GM19324 (cell line): Measurements from ENCODE around the gene WIPF3.
"Not testable (repeated sequence)": the region's sequence is repeated elsewhere in the genome, so short reads cannot be mapped to it uniquely, and the experiment has no call there.

Experiments used
- ATAC-seq: cut with Tn5 transposase; IDR thresholded peaks from one replicate; pipeline ENCODE4 v1.9.1; 2021; ENCODE audit warnings: mild to moderate bottlenecking, moderate library complexity; ENCODE audit not compliant: unreplicated experiment, low FRiP score

The WIPF3 gene

GRCh38 chr7:29875741-29876140 lies 69.4 kb downstream of the WIPF3 start:
- ATAC-seq: no peak

- ATAC-seq: no peak
Measured at GRCh38 chr7:29877196-29877595, 70.9 kb downstream of the WIPF3 start.

DNA sequence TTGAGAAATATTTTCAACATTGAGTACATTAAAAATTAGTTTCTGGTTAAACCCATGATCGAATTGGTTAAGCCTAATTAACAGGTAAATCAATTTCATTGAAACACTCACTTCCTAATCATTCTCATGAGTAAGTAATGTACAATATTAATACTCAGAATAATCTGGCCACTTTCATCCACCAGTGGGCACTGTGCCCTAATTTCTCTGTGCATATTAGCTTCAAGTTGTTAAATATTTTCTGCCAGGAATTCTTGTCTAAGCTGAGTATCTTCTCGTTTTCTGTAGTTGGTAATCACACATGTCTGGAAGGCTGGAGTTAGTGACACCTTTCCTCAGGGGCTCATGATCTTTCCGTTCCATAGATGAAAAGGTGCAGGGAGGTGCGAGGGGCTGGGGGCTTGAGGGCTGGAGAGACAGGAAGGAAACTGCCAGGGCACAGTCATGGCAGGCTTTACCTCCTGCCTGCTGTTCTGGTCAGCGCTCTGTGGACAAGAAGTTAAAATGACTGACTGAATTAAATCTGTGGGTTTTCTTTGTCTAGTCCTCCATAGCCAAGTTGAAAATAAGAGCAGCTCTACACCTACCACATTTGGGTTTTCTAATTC lies 71.9 kb downstream of the WIPF3 start:
- no peak for ATAC-seq

- ATAC-seq: no peak
Measured at GRCh38 chr7:29879609-29880008, 73.3 kb downstream of the WIPF3 start.

DNA sequence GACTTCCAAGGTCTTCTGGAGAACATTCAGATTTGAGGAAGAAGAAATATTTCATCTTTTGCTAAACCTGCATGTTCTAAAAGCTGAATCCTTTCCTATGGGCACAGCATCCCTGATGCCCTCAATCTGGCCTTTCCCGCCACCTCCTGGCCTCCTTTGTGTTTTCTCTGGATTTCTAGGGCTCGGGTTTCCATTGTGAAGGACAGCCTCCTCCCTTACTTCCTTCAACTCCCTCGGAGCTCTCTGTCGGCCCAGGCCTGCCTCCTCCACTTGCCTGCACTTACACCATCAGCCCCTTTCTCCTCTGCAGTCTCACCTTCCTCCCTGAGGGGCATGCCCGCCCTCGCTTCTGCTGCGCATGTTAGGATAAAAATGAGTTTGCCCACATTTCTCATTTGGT lies 75.4 kb downstream of the WIPF3 start:
- ATAC-seq: no peak

DNA sequence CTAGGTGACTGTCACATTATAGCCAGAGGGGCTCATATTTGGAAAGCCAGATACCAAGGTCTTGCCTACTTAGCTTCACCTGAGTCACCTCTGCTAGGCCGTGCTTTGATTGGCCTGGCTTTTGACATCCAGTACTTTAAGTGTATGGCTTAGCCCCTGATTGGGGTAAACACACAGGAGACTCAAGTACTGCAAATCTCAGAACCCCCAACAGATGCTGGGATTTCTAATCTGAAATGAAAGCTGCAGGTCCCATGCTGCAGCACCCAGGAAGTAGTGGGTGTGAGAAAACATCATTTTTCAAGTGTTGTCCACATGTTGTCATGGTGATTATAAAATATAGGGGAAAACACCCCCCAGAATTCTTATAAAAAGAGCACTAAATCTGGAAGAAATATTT lies 76.2 kb downstream of the WIPF3 start:
- ATAC-seq: no peak

GRCh38 chr7:29883462-29884398 lies 77.4 kb downstream of the WIPF3 start:
- no peak for ATAC-seq

GRCh38 chr7:29884399-29885272 lies 78.3 kb downstream of the WIPF3 start:
- no peak for ATAC-seq

GRCh38 chr7:29885626-29886025 lies 79.3 kb downstream of the WIPF3 start:
- ATAC-seq: no peak

DNA sequence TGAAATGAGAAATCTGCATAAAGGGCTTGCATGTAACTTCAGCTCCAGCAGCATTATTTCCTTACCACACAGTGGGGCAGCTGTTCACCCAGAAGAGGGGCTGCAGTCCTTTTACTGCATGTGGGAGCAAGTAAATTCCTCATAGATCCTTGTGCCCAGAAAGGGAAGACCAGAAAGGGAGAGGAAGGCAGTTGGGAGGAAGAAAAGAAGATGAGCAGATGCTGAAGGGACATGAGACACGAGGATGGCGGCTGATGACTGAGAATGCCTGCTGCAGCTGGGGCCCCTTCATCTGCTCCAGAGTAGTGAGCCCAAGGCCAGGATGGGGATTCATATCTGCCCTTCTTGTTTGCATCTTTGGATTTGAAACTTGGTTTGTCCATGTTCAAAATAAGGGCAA lies 80.5 kb downstream of the WIPF3 start:
- no peak for ATAC-seq

GRCh38 chr7:29888006-29888405 lies 81.7 kb downstream of the WIPF3 start:
- no peak for ATAC-seq

- no peak for ATAC-seq
Measured at GRCh38 chr7:29889288-29889687, 83.0 kb downstream of the WIPF3 start.

DNA sequence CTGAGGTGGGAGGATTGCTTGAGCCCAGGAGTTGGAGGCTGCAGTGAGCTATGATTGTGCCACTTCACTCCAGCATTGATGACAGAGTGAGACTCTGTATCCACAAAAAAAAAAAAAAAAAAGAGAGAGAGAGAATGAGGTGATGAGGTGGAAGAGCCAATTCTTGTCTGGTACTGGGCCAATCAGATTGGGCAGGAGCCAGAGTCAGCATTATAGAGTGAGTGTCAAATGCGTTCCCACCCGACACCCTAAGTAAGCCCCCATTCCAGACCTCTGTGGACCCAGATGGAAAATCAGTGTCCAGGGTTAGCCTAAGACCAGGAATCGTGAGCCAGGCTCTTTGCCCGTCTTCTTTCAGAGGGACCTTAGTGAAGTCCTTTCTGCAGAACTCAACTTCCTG lies 83.9 kb downstream of the WIPF3 start:
- no peak for ATAC-seq

DNA sequence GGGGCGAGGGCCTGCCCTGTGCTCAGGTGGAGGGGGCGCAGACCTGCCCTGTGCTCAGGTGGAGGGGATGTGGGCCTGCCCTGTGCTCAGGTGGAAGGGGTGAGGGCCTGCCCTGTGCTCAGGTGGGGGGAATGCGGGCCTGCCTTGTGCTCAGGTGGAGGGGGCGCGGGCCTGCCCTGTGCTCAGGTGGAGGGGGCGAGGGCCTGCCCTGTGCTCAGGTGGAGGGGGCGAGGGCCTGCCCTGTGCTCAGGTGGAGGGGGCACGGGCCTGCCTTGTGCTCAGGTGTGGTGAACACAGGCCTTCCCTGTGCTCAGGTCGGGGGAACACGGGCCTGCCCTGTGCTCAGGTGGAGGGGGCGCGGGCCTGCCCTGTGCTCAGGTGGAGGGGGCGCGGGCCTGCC lies 84.5 kb downstream of the WIPF3 start:
- ATAC-seq: not testable (repeated sequence)

- no peak for ATAC-seq
Measured at GRCh38 chr7:29891766-29892165, 85.5 kb downstream of the WIPF3 start.

DNA sequence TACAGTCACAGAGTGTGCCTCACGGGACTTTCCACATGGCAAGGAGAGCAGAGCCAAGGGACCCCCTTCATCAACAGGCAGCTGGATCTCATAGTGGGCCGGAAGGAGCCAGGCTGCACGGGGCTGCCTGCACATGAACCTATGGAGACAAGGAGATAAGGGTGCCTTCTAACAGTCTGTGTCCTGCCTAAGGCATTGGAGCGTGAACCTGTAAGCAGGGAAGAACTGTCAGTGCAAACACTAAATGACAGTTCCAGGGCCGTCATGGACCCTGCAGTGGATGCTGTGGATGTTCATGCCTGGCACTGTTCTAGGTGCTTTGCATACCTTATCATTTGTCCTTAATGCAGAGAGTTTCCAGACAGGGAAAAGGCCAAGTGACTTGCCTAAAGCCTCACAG lies 85.9 kb downstream of the WIPF3 start:
- ATAC-seq: no peak

GRCh38 chr7:29893351-29893965 lies 87.2 kb downstream of the WIPF3 start:
- no peak for ATAC-seq

GRCh38 chr7:29894256-29894655 lies 87.9 kb downstream of the WIPF3 start:
- no peak for ATAC-seq

DNA sequence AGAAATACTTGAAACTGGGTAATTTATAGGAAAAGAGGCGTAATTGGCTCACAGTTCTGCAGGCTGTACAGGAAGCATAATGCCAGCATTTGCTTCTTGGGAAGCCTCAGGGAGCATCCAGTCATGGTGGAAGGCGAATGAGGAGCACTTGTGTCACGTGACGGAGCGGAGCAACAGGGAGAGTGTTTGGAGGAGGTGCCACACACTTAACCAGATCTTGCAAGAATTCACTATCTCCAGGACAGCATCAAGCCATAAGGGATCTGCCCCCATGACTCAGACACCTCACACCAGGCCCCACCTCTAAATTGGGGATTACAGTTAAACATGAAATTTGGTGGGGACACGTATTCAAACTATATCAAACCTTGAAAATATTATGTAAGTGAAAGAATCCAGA lies 89.3 kb downstream of the WIPF3 start:
- ATAC-seq: no peak

DNA sequence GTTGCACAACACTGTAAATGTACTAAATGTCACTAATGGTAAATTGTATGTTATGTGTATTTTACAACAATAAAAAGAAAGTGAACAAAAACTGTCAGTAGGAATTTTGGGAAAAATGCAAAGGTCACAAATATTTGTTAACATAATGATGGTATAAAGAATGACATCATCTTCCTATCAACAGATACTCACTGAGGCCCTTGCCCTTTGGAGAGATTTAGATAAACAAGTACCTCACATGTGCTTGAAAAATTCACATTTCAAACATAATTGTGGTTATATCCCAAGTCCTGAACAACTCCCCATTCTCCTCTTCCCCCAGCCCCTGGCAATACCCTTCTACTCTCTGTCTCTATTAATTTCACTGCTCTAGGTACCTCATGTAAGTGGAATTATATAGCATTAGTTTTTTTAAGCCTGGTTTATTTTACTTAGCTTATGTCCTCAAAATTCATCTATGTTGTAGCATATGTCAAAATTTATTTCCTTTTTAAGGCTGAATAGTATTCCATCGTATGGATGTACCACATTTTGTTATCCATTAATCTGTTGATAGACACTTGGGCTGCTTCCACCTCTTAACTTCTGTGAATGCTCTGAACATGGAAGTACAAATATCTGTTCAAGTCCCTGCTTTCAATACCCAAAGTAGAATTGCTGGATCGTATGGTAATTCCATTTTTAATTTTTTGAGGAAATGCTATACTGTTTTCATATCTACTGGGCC lies 90.5 kb downstream of the WIPF3 start:
- no peak for ATAC-seq
